Measurements from ENCODE around the gene SALL2.

GRCh38 chr14:21527318-21527679, 1.2 kb upstream of the SALL2 start:
- TF ChIP-seq CTCF (IDR thresholded peaks at IDR 0.05; ENCODE audit: insufficient read depth, low read length): no peak
- TF ChIP-seq REST (IDR thresholded peaks at IDR 0.05; ENCODE audit: insufficient replicate concordance, low read depth): no peak
- no peak for TF ChIP-seq POLR2AphosphoS5 (IDR thresholded peaks at IDR 0.05; ENCODE audit: low read depth)
- no peak for TF ChIP-seq GABPA (IDR thresholded peaks at IDR 0.05; ENCODE audit: low read depth)

Data from HL-60 (cell line).